ENCODE measurements around the gene TNFSF8.

The TNFSF8 gene

GRCh38 chr9:114930056-114930812 lies at the start of gene TNFSF8:
Gene TNFSF8, minus strand, starts transcription at chr9:114930591. Its CDS starts 288 bp downstream, at chr9:114930303.
- DNase-seq (ENCODE audit: low read depth) = peak; percentile 21

GRCh38 chr9:114973216-114973615 lies 42.8 kb upstream of the TNFSF8 start:
- no peak for DNase-seq (ENCODE audit: low read depth)

GRCh38 chr9:114972510-114973136 lies 42.2 kb upstream of the TNFSF8 start:
- no peak for DNase-seq (ENCODE audit: low read depth)

GRCh38 chr9:114969269-114969668 lies 38.9 kb upstream of the TNFSF8 start:
- no peak for DNase-seq (ENCODE audit: low read depth)

GRCh38 chr9:114968671-114969070 lies 38.3 kb upstream of the TNFSF8 start:
- DNase-seq (ENCODE audit: low read depth) = no peak

GRCh38 chr9:114965564-114965963 lies 35.2 kb upstream of the TNFSF8 start:
- no peak for DNase-seq (ENCODE audit: low read depth)

- DNase-seq (ENCODE audit: low read depth) = no peak
Observed at GRCh38 chr9:114962809-114963208, 32.4 kb upstream of the TNFSF8 start.

GRCh38 chr9:114960276-114960675 lies 29.9 kb upstream of the TNFSF8 start:
- no peak for DNase-seq (ENCODE audit: low read depth)

- DNase-seq (ENCODE audit: low read depth) = no peak
Observed at GRCh38 chr9:114958844-114959235, 28.4 kb upstream of the TNFSF8 start.

- no peak for DNase-seq (ENCODE audit: low read depth)
Observed at GRCh38 chr9:114958021-114958843, 27.8 kb upstream of the TNFSF8 start.

GRCh38 chr9:114957558-114957957 lies 27.2 kb upstream of the TNFSF8 start:
- DNase-seq (ENCODE audit: low read depth) = no peak

GRCh38 chr9:114954956-114955582 lies 24.7 kb upstream of the TNFSF8 start:
- DNase-seq (ENCODE audit: low read depth) = no peak

- DNase-seq (ENCODE audit: low read depth) = no peak
Observed at GRCh38 chr9:114953959-114954358, 23.6 kb upstream of the TNFSF8 start.

- DNase-seq (ENCODE audit: low read depth) = no peak
Observed at GRCh38 chr9:114953046-114953445, 22.7 kb upstream of the TNFSF8 start.

- DNase-seq (ENCODE audit: low read depth) = no peak
Observed at GRCh38 chr9:114950761-114951160, 20.4 kb upstream of the TNFSF8 start.

GRCh38 chr9:114947058-114947457 lies 16.7 kb upstream of the TNFSF8 start:
- DNase-seq (ENCODE audit: low read depth) = no peak

- no peak for DNase-seq (ENCODE audit: low read depth)
Observed at GRCh38 chr9:114945616-114946412, 15.4 kb upstream of the TNFSF8 start.

- DNase-seq (ENCODE audit: low read depth) = no peak
Observed at GRCh38 chr9:114941376-114941775, 11.0 kb upstream of the TNFSF8 start.

- no peak for DNase-seq (ENCODE audit: low read depth)
Observed at GRCh38 chr9:114938687-114939575, 8.5 kb upstream of the TNFSF8 start.

- no peak for DNase-seq (ENCODE audit: low read depth)
Observed at GRCh38 chr9:114937516-114937915, 7.1 kb upstream of the TNFSF8 start.
